ENCODE measurements around the gene VIT. TPM values are rescaled to one million over a fixed set of nuclear protein-coding genes. Genes with fewer than 3 reads are reported as not detected.

VIT gene
- total RNA-seq, 2 experiments from 2014 or later, result not detected

DNA sequence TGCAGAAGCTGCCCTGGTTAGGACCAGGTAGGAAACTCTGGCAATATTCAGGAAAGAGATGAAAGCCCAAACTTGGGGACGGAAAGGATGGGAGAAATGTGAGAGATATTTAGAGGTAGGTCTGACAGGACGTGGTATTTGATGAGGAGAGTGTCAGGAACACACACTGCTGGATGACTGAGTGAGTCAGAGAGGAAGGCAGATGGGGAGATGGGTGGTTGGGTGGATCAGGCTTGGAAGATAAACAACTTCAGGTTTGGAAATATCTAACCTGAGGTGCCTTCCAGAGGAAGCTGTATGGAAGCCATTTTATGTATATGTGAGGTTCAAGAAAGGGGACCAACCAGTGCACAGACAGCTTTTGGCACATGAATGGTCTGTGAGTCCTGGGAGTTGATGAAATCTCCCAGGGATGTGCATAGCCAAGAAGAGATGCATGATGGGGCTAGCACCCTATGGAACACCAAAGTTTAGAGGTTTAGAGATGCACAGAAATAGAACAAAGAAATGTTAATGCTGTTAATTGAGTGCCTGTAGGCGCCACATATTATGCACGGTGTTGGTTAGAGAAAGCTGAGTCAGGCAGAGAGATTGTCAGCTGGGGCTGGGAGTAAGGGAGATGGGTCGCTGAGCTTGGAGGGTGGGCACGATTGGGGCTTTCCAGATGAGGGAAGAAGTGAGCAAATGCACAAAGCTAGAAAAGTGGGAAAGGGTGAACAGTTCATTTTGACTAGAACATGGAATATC is 101.0 kb downstream of the VIT start:
- ChIA-PET POLR2A (no interaction called here), CTCF (interaction anchor here (1.0 kb wide), 1 partner anchor 12 kb away, joined by 3 read pairs; no protein-coding TSS in a partner anchor)
- Mint-ChIP-seq H3K4me3 (no peak overlapping the region), H3K9me3 (no peaks in the 10 kb centered on the region), H3K36me3 (ENCODE audit: low read depth) (no peaks in the 10 kb centered on the region), H3K27ac (no peak overlapping the region), H3K27me3 (peaks cover 31% of the 10 kb centered on the region), H3K4me1 (peaks cover 15% of the 10 kb centered on the region)
- no peak for DNase-seq

DNA sequence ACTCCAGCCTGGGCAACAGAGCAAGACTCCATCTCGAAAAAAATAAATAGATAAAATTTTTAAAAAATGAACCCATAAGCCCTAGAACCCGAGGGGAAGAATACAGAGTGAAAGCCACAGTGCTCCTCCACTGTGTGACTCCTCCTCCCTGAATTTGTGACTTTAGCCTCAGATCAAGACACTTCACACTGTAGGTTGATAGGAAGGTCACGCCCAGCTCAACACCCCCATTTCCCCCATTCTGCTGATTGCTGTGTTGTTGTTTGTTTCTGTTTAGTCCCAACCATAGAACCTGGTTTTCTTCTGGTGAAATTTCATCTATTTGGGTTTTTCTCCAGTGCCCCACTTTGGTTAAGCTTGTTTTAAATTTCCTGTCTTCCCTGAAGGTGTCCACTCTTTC is 102.2 kb downstream of the VIT start:
- Mint-ChIP-seq H3K27ac (no peak overlapping the region), H3K4me1 (peaks cover 15% of the 10 kb centered on the region), H3K36me3 (ENCODE audit: low read depth) (no peaks in the 10 kb centered on the region), H3K4me3 (no peak overlapping the region), H3K27me3 (peaks cover 28% of the 10 kb centered on the region), H3K9me3 (no peaks in the 10 kb centered on the region)
- CTCF ChIA-PET, result interaction anchor here (1.5 kb wide), 1 partner anchor 16 kb away, joined by 3 read pairs; no protein-coding TSS in a partner anchor
- POLR2A ChIA-PET, result no interaction called here
- no peak for DNase-seq

GRCh38 chr2:36800381-36800780 is 103.9 kb downstream of the VIT start:
- ChIA-PET POLR2A (no interaction called here), CTCF (interaction anchor here (0.9 kb wide), 1 partner anchor 21 kb away, joined by 4 read pairs; no protein-coding TSS in a partner anchor)
- Mint-ChIP-seq H3K27ac (no peak overlapping the region), H3K9me3 (no peaks in the 10 kb centered on the region), H3K27me3 (peaks cover 26% of the 10 kb centered on the region), H3K4me1 (peaks cover 15% of the 10 kb centered on the region), H3K36me3 (ENCODE audit: low read depth) (no peaks in the 10 kb centered on the region), H3K4me3 (no peak overlapping the region)
- peak; percentile 32 for DNase-seq

- H3K36me3 Mint-ChIP-seq (ENCODE audit: low read depth), result no peaks in the 10 kb centered on the region
- H3K27me3 Mint-ChIP-seq, result peaks cover 22% of the 10 kb centered on the region
- H3K9me3 Mint-ChIP-seq, result no peaks in the 10 kb centered on the region
- ChIA-PET CTCF (no interaction called here), POLR2A (no interaction called here)
- no peak for DNase-seq
- peaks cover 15% of the 10 kb centered on the region for H3K4me1 Mint-ChIP-seq
- no peak overlapping the region for H3K4me3 Mint-ChIP-seq
- H3K27ac Mint-ChIP-seq, result no peak overlapping the region
Observed at GRCh38 chr2:36801088-36801487, 104.6 kb downstream of the VIT start.

DNA sequence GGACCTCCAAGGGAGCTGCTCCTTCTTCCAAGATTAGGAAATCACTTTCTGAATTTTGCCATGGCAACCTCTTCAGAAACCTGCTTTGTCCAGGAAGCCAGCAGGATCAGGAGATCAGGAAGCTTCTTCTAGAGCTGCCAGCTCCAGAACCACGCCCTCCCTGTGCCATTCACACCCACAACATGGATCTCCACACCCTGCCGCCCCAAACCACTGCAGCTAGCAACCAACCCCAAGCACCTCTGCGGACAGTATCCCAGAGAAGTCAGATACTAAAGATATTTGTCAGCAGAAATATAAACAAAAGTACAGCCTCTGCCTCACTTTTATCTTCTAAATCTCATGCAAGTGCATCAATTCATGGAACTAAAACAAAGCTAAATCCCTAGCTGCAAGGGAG is 106.4 kb downstream of the VIT start:
- ChIA-PET POLR2A (no interaction called here), CTCF (interaction anchor here (1.0 to 1.4 kb wide), 2 partner anchors 12 to 17 kb away, joined by 3 read pairs; no protein-coding TSS in a partner anchor)
- Mint-ChIP-seq H3K9me3 (no peaks in the 10 kb centered on the region), H3K36me3 (ENCODE audit: low read depth) (no peaks in the 10 kb centered on the region), H3K4me1 (peaks cover 14% of the 10 kb centered on the region), H3K4me3 (no peak overlapping the region), H3K27me3 (peaks cover 9% of the 10 kb centered on the region), H3K27ac (no peak overlapping the region)
- DNase-seq, result no peak

DNA sequence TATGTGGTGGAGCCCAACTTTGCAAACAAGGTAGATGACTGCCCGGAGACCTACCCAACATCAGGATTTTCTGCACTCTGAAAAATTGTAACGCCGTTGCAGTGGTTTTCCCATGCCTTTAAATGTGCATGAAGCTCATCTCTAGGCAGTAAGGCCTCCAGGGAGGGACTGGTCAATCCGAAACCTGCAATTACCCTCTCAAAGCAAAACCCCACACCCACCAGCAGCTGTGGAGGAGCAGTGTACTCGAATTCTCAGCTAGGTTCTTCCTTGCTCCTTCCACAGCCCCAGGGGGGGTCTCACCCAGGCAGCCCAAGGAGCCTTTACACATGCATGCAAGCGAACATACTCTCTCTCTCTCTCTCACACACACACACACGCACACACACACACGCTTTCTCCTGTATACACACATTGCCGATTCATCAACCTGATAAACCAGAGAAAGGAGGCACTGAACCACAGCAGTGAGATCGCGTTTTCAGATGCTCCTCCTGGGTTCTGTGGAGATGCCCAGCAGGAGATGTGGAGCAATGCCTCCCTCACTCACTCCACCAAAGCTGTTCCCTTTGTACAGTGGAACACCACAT is 109.2 kb downstream of the VIT start:
- peaks cover 7% of the 10 kb centered on the region for H3K27me3 Mint-ChIP-seq
- no peak overlapping the region for H3K27ac Mint-ChIP-seq
- peaks cover 5% of the 10 kb centered on the region for H3K4me1 Mint-ChIP-seq
- DNase-seq, result no peak
- POLR2A ChIA-PET, result no interaction called here
- CTCF ChIA-PET, result no interaction called here
- H3K9me3 Mint-ChIP-seq, result no peaks in the 10 kb centered on the region
- no peak overlapping the region for H3K4me3 Mint-ChIP-seq
- no peaks in the 10 kb centered on the region for H3K36me3 Mint-ChIP-seq (ENCODE audit: low read depth)

GRCh38 chr2:36807223-36807886 is 110.8 kb downstream of the VIT start:
- Mint-ChIP-seq H3K4me3 (no peak overlapping the region), H3K27me3 (no peaks in the 10 kb centered on the region), H3K4me1 (no peaks in the 10 kb centered on the region), H3K9me3 (no peaks in the 10 kb centered on the region), H3K36me3 (ENCODE audit: low read depth) (no peaks in the 10 kb centered on the region), H3K27ac (no peak overlapping the region)
- POLR2A ChIA-PET, result no interaction called here
- CTCF ChIA-PET, result no interaction called here
- DNase-seq, result no peak

GRCh38 chr2:36808386-36809068 is 112.0 kb downstream of the VIT start:
- Mint-ChIP-seq H3K36me3 (ENCODE audit: low read depth) (no peaks in the 10 kb centered on the region), H3K9me3 (no peaks in the 10 kb centered on the region), H3K4me1 (no peaks in the 10 kb centered on the region), H3K27ac (no peak overlapping the region), H3K4me3 (no peak overlapping the region), H3K27me3 (no peaks in the 10 kb centered on the region)
- ChIA-PET CTCF (no interaction called here), POLR2A (no interaction called here)
- DNase-seq, result no peak

DNA sequence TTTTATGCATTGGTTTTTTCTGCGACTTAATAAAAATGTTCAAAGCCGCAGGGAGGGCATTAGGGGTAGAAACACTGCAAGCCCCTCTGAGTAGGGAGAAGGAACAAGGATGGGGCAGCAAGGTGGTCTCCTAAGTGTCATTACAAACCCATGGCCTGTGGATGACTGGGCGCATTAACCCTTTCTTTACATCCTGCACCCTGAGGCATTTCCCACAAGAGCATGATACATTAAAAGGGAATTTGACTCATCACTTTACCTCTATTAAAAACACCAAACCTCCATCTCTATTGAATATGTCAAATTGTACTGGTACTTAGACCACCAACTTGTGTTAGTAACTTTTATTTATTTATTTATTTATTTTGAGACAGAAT is 112.5 kb downstream of the VIT start:
- Mint-ChIP-seq H3K4me1 (no peaks in the 10 kb centered on the region), H3K36me3 (ENCODE audit: low read depth) (no peaks in the 10 kb centered on the region), H3K4me3 (no peak overlapping the region), H3K27ac (no peak overlapping the region), H3K9me3 (no peaks in the 10 kb centered on the region), H3K27me3 (no peaks in the 10 kb centered on the region)
- ChIA-PET CTCF (no interaction called here), POLR2A (no interaction called here)
- DNase-seq, result no peak

- H3K27ac Mint-ChIP-seq, result no peak overlapping the region
- CTCF ChIA-PET, result no interaction called here
Observed at GRCh38 chr2:36811071-36811470, 114.6 kb downstream of the VIT start.

GRCh38 chr2:36812196-36812595 is 115.7 kb downstream of the VIT start:
- no peak for DNase-seq
- H3K36me3 Mint-ChIP-seq (ENCODE audit: low read depth), result no peaks in the 10 kb centered on the region
- no peak overlapping the region for H3K4me3 Mint-ChIP-seq
- H3K27me3 Mint-ChIP-seq, result no peaks in the 10 kb centered on the region
- CTCF ChIA-PET, result interaction anchor here (0.7 kb wide), 2 partner anchors 216 to 268 kb away, joined by 3 read pairs; no protein-coding TSS in a partner anchor
- POLR2A ChIA-PET, result no interaction called here
- no peaks in the 10 kb centered on the region for H3K4me1 Mint-ChIP-seq
- no peaks in the 10 kb centered on the region for H3K9me3 Mint-ChIP-seq
- H3K27ac Mint-ChIP-seq, result no peak overlapping the region

More at GRCh38 chr2:36811071-36811470, 114.6 kb downstream of the VIT start:
- POLR2A ChIA-PET, result no interaction called here
- Mint-ChIP-seq H3K9me3 (no peaks in the 10 kb centered on the region), H3K4me1 (no peaks in the 10 kb centered on the region), H3K4me3 (no peak overlapping the region), H3K36me3 (ENCODE audit: low read depth) (no peaks in the 10 kb centered on the region), H3K27me3 (no peaks in the 10 kb centered on the region)
- no peak for DNase-seq

GRCh38 chr2:36818542-36818941 is 122.0 kb downstream of the VIT start:
- no peaks in the 10 kb centered on the region for H3K9me3 Mint-ChIP-seq
- H3K27me3 Mint-ChIP-seq, result no peaks in the 10 kb centered on the region
- no peak overlapping the region for H3K4me3 Mint-ChIP-seq
- CTCF ChIA-PET, result no interaction called here
- no peaks in the 10 kb centered on the region for H3K36me3 Mint-ChIP-seq (ENCODE audit: low read depth)
- no peak for DNase-seq
- H3K4me1 Mint-ChIP-seq, result no peaks in the 10 kb centered on the region
- H3K27ac Mint-ChIP-seq, result no peak overlapping the region
- POLR2A ChIA-PET, result no interaction called here

GRCh38 chr2:36819095-36819711 is 122.7 kb downstream of the VIT start:
- Mint-ChIP-seq H3K4me1 (no peaks in the 10 kb centered on the region), H3K9me3 (no peaks in the 10 kb centered on the region), H3K4me3 (no peak overlapping the region), H3K27me3 (peaks cover 3% of the 10 kb centered on the region), H3K36me3 (ENCODE audit: low read depth) (no peaks in the 10 kb centered on the region), H3K27ac (no peak overlapping the region)
- ChIA-PET POLR2A (no interaction called here), CTCF (no interaction called here)
- no peak for DNase-seq
